HG02623 (cell line): Measurements from ENCODE around the gene SEMA4D.

Experiments
- ATAC-seq: cut with Tn5 transposase; IDR thresholded peaks from one replicate; pipeline ENCODE4 v1.9.1; 2021; ENCODE audit warnings: moderate library complexity; ENCODE audit not compliant: unreplicated experiment

Gene SEMA4D

DNA sequence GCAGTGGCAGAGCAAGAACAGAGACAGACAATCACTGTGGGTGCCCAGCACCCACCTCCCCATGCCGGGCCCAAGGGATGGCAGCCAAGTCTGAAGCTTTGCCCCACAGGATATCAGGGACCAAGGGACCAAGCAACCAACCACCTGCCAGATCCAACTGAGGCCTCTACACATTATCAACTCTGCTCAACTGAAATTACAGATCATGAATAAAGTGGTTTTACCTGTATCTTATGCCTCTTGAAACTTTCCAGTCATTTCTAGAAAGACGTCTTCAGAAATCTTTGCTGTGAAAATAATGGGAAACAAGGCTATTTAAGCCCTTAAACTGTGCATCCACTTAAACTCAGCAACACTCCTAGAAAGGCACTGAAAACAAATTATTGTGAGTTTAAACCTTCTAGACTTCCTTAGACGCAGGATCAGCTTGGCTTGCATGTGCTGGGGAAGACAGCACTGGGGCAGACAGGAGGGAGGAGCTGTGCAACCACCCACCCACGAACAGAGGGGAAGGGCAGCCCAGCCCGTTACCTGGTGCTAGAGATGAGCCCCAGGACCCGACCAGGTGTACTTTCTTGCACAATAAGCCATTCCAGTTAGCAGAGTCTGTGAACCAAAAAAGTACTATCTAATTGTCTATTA, 80.0 kb downstream of the SEMA4D start:
- no peak for ATAC-seq

DNA sequence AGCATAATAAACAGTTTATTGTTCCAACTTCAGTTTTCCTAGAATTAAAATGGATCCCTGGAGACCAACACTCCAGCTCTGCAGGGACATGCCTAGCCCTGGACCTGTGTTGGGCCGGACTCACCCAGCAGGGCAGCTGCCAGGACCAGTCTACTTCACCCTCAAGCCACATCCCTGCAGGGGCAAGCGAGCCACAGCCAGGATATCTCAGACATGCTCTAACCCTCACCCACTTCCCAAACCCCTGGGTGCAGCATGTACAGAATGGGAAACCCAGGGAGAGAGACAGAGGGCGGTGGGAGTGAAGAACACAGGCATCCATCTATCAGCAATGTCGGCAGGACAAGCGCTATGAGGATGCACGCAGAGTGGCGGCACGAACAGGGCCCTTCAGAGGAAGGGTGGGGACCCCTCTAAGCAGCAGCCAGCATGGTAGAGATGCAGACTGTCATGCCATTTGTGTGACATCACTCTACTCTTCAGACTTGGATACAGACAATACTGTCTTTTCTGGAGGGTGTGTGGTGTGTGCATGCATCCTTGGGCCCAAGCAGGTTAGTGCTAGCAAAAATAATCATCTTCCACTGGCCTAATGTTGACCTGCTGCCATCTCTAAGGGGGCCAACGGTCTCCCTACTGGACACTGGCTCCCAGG, 83.1 kb downstream of the SEMA4D start:
- no peak for ATAC-seq

DNA sequence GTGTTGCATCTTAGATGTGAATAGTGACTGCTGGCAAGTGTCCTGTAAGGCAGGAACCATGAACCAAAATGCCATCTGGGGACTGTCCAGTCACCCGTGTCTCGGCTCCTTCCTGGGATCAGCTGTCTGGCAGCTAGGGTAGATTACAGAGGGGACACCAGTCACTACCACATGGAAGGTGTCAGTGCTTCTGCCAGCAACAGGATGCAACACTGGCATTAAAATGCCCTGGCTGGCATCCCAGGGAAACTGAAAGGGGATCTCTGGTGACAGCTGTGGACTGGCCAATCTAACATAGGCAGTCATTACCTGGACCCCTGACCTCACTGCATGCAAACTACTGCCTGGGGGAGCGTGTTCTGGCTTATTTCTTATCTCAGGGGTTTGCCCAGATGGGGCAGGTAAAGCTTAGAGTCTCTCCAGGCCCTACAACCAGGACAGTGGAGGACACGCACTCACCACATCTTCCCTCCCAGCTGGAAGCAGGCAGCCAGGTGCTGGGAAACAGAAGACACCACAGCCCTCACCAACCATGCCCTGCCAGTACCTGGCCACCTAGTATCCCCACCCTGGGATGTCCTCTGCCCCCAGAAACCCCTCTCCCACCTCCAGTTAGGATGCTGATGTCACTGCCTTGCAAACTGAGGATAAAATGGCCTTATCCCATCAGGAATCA, 83.8 kb downstream of the SEMA4D start:
- ATAC-seq = no peak

DNA sequence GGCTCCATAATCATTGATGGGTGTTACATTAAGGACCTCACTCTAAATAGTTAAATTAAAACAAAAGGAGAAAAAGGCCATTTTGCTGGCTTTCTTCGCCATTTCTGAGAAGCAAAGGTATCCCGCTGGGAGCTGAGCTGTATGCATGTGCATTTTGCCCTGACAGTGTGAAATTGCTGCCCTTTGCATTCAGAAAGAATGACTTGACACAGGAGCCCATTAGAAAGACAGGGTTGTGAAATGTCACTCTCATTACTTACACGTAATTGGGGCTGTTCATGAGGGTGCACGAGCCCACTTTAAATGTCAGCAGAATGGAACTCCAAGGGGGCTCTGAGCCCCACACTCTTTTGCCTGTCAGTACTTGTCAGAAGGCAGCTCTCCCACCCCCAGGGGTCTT, 85.0 kb downstream of the SEMA4D start:
- no peak for ATAC-seq

DNA sequence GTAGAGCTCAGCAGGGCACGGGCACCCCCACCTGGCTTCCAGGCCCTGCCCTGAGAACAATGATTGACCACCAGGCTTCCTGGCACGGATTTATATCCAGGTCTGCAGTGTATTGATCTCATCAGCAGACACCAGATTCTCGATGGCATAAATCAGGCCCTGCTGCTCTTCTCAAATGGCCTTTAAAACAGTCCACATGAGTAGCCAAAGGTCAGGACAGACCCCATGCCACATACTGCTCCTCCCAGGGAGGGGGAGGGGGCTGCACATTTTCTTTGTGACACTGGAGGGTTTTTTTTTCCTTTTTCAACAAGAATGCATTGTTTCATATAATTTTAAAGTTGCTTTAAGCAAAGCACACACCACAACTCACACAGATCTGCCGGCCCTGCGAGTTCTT, 85.4 kb downstream of the SEMA4D start:
- no peak for ATAC-seq

DNA sequence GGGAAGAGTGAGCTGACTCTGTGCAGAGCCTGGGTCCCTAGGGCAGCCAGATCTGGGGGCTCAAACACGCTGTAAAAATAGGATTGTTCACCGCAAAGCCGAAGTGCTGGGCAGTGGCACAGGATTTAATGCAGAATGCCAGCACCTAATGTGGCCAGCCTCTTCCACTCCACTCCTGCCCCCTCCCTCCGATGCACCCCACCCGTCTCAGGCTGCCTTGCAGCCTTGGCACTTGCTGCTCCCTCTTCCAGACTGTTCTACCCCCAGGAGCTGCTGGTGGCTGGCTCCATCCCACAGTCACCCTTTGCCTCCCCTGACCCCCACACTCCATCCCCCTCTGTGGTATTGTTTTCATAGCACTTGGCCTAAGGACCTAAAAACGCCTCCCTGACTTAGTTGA, 86.2 kb downstream of the SEMA4D start:
- ATAC-seq = no peak

DNA sequence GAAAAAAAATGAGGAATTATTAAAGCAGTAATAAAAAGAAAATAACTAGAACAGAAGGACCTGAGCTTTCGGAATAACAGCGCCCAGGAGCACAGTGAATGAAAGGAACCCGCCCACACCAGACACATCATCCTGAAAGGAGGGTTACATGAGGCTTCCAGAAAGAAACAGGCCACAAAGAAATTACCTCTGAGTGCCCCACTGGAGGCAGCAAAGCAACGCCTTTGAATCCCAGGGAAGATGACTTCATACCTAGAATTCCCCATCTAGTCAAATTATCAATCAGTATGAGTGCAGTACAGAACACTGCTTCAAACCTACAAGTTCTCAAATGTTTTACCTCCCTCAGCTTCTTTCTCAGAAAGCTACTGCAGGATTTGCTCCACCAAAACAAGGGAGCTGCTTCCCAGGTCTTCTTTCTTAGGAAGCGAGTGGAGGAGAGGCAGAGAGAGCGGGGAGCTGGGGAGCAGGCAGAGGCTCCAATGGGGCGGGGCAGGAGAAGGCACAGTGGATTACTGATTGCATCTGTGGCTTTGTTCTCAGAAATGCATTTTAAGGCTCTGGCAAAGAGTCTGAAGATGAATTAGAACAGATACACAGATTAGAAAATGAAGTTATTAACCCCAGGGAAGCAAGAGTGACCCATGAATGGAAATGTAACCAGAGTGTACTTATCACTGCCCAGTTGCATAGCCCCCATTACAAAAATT, 87.1 kb downstream of the SEMA4D start:
- ATAC-seq = peak; percentile 47

DNA sequence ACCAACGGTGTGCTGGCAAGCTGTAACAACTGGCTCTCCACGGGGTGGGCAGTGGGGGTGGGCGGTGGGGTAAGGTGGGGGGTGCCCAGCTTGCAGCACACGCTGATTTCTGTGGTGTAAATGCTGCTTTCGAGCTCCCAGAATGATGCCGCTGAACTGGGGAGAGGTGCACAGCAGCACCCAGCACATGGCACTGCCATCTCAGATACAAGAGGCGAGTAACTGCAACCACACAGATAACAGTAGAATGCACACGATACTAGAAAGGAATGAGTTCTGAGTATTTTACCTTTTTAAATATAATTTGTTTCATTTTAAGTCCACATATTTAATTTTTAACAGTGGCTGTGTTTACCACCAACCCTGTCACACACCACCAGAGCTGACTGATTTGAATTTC, 87.9 kb downstream of the SEMA4D start:
- no peak for ATAC-seq

DNA sequence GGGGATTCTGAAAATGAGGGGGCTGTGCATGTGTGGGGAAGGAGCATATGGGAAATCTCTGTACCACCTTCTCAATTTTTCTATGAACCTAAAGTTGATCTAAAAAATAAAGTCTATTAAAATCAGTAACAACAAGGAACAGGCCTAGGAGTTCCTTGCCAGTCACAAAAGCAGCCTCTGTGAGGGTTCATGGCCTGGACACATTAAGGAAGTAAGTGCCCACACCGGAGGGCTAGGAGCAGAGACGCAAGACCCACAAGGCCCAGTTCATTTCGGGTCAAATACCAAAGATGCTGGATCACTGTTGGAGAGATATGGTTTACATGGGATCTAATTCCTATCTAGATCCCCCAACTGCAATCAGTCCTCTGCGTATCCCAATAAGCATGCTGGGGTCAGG, 88.4 kb downstream of the SEMA4D start:
- ATAC-seq = no peak

DNA sequence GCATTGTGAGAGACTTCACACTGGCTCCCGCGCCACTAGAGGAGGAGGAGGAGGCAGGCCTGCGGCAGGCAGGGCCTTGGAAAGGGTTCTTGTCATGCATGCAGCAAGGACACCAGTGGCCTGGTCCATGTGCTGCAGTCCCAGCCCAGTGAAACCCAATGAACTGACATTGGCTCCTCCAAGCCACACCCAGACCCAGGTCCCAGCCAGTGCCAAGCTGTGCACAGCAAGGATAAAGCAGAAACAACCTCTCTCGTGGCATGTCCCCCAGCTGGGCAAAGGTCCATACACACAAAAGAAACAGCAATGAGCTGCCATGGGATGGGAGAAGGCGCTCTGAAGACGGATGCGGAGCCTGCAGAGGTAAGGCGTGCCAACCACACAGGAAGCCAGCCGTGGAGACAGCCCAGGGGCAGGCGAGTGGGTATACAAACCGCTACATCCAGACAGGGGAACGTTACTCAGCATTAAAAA, 89.2 kb downstream of the SEMA4D start:
- ATAC-seq = no peak

DNA sequence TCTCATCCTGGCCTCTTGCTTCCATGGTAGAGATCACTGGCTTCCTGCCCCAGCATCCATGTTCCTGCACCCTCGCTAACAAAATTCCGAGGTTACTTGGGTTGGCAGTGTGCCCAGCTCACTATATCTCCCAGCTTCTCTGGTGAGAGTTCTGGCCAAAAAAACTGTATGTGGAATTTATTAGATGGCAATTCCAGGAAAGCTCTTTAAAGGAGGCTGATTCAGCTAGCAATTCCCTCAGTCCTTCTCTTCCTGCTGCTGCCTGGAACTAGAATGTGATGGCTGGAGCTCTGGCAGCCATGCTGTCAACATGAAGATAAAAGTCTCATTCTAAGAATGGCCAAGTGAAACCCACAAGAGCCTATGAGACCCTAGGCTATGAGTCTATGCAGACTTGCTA, 90.8 kb downstream of the SEMA4D start:
- ATAC-seq = no peak

DNA sequence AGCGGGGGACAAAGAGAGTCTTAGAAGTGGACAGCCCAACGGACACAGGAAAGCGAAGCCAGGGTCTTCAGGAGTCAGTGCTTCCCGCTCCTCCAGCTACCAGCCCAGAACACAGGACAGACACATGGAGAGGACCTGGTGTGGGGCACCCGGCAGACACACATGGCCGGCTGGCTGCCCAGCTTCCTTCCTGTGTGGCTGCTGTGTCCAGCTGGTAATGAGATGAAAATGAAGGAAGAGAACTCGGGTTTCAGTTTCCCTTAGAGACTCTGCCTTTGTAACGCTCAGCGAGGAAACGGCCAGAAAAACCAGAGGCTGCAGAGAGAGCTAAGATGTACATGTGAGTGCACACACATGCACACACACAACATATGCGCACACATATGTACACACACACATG, 92.1 kb downstream of the SEMA4D start:
- ATAC-seq = peak; percentile 50

DNA sequence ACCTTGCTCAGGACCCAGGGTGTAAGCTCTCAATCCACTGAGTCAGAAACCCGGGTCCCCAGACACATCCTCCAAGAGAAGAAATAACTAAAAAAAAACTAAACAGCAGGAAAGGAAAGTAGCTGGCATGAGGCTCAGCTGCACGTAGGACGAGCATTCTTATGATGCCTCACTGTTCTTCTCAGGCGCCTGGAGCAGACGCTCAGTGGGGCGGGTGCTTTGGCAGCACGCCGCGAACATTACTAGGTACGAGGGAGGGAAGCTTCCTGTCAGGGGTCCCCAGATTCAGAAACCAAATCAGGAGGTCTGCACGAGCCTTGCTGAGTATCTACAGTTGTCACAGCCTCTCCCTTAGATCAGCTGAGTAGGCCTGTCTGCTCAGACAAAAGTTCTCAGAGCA, 93.8 kb downstream of the SEMA4D start:
- no peak for ATAC-seq

DNA sequence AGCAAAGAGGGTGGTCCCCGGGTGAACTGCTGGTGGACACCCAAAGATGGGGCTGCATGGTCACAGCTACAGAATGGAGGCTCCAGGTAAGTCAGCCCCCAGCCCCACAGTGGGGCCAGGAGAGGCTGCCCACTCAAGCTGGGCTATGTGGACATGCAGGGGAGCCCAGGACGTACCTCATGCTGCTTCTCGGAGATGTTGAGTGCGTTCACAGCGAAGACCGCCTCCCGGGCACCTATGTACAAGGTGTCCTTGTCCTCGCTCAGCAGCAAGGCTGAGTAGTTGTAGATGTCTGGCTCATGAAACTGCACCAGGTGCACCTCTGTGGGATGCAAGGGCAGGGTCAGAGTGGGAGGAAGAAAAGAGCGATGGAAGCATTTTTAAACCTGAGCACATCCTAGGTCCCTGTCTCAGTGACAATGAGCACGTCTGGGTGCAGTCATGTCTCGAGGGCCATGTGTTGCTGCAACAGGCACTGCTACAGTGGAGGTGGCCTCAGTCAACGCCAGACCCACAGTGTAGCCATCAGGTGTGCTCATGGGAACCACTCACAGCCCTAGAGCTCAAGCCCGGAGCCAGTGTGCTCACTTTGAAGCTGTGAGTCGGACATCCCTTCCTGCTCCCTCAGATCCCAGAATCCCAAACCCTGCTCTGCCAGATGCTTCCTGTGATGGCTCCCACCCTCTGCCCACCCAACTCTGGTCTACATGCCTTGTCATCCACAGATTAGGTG, 95.1 kb downstream of the SEMA4D start:
- ATAC-seq = no peak

DNA sequence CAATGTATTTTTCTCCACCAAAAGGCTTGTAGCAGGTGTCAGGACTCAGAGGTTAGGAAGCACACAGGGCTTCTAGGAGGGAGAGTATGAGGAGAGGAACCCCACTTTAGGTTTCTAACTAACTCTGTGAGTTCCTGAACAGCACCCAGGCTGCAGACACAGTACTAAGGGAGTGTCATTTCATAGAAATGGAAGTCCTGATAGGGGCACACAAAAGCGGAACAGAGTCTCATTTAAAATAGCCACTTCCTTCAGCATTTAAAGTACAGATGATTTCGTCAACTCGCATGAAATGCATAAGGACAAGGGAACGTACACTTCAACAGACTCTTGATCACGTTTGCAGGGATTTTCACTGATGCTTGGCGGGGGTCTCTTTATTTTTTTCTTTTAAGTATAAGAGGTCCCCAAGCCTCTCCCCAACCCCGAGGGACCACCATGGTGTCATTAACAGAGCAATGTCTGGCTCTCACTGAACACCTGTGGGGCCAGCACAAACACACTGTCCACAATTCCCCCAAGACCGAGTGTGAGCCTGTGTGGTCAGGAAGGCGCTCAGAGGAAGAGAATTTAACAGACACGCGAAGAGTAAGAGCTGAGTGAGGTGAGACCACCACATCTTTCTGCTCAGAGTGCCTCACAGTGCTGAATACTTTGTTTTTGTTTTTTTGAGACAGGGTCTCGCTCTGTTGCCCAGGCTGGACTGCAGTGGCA, 97.4 kb downstream of the SEMA4D start:
- ATAC-seq = peak; percentile 74

DNA sequence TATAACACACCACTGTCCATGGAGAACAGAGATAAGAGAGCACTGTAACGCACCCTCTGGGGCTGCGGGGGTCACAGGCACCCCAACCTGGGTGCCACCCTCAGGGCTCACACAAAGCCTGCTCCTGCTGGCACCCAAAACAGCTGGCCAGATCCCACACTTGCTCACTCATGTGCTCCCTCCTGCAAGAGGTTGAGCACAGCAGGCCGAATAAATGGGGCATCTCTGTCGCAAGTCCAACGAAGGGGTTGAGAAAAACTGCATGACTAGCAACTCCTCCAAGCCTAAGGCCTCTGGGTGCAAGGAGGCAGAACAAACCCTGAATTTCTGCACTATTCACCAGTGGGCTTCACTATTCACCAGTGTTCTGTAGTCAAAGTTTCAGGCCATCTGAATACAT, 99.3 kb downstream of the SEMA4D start:
- ATAC-seq = no peak

DNA sequence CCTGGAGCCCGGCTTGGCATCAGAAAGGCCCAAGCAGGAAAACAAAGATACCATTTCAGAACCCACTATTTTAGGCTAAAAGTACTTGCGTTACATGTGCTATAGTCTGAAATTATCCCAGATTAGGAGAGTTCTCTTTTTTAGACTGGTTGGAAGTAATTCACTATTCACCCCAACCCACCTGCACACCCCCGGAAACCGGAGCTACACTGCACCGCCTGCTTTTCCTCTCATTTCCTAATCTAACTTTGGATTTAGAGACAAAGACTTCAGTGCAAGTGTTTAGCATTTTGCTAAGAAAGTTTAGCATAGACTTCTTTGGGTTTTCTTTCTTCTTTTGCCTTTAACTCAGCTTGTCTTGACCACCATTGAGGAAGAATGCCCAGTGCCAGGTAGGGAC, 100.4 kb downstream of the SEMA4D start:
- no peak for ATAC-seq

DNA sequence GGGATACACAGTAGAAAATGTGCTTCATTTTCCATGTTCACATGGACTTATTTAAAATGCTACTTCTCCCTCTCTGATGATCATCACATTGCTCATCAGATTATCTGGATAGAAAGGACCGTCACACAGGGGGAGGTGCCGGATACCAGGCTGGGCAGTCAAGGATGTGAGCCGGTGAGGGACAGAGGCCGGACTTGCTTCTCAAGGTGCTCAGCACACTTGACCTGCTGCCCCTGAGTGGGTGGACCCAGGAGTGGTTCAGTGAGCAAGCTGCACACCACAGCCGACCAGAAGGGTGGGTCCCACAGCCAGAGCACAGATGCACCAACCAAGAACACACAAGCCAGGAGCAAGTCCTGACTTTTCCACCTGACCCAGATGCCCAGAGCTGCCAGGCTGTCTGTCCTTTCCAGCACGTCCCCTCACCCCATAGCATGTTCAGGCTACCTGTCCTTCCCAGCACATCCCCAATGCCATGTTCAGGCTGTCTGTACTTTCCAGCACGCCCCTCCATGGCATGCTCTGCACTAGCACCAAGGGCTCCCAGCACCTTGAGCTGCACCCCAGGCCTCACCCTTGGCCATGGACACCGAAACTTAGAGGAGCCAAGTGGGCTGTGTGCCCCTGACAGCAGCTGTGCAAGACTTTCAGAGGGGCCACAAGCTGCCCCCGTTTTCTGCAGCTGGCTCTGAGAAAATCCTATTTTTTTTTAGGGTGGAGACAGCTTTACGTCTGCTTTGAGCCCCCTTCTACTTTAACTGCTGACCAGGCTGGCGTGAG, 101.8 kb downstream of the SEMA4D start:
- ATAC-seq = no peak

DNA sequence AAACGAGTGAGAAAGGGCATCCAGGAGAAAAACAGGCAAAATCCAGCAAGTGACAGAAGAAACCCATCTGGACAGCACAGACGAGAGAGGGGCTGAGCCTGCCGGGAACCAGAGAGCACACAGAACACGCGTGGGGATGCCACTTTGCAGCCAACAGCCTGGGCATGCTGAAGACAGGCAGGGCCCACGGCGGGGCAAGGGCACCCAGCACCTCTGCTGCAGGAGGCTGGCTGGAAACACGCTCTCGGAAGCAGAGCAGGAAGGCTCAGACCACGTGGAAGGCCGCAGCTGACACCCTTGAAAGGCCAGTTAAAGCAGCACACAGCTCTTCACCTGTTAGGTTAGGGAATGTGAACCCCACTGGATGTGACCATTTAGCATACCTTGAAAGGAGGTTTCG, 103.5 kb downstream of the SEMA4D start:
- no peak for ATAC-seq

DNA sequence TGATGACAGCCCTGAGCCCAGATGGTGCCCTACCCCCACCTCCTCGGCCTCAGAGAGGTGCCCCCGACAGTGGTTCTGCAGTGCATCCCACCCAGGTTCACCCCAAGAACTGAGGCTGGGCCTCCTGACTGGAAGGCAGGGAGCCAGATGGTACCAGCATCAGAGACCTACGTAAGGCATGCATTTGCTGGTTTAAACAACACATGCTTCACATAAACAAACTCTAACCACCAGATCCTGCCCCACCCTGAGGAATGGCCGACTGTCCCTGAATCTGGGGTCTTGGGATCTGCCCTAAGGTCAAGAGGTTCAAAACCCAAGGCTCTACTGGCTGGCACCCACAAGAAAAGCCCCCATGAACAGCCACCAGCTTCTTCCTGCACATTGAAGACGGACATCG, 106.3 kb downstream of the SEMA4D start:
- ATAC-seq = no peak
